K562 (cell line): Measurements from ENCODE around the gene FRAT1. TPM values are rescaled to one million over a fixed set of nuclear protein-coding genes. Genes with fewer than 3 reads are reported as not detected.

Experiments used
- ATAC-seq: fragments of 200-7000 bp; cut with Tn5 transposase; 3 replicates; pipeline ENCODE4 v1.9.1; 2020; ENCODE audit warnings: moderate library complexity
- BruUV-seq: library from RNA; stranded (reverse); fragments of 400-500 nt; replicated peaks from 2 replicates; lab custom pipeline; 2021; lab: Mats Ljungman, UMichigan
- CTCF ChIA-PET: fragments of 300-600 bp; formaldehyde crosslinking; extraction: SDS; loops from one replicate; lab custom pipeline; 2021; ENCODE audit warnings: low intra/inter-chr PET ratio; lab: Yijun Ruan, JAX
- POLR2A ChIA-PET: fragments of 300-600, 350-650 bp; sonication (Branson Sonifier 250); formaldehyde crosslinking; extraction: SDS; loops from one replicate; lab custom pipeline; 2021; ENCODE audit warnings: antibody characterized with exemption, inconsistent platforms; lab: Yijun Ruan, JAX
- DNase-seq, 4 experiments: peaks; one replicate each; pipeline versions ENCODE4 v3.0.0 to v3.0.0-alpha.2; 2011 to 2018; ENCODE audit warnings: low spot score in 3 of 4, mixed read lengths in 3 of 4; ENCODE audit errors: extremely low read depth in 1 of 4
- FAIRE-seq: peaks from 2 replicates; lab custom pipeline; 2011; peaks lifted over from hg19 to GRCh38; lab: Jason Lieb, UNC
- H2AFZ ChIP-seq: 2 replicates; pipeline ENCODE4 v1.6.0; 2011; ENCODE audit warnings: low read depth, low read length, control low read depth, inconsistent platforms
- H3K27ac ChIP-seq: fragments of 200-600 bp; 3 replicates; pipeline ENCODE4 v1.8.0; 2011; ENCODE audit warnings: low read depth, mild to moderate bottlenecking, control low read depth, inconsistent platforms, low read length, moderate library complexity, mixed read lengths; ENCODE audit errors: extremely low read depth
- H3K27me3 ChIP-seq, 2 experiments: fragments of 300-600 bp in 1 of 2; 2 replicates in 1 of 2; 3 replicates in 1 of 2; pipeline versions ENCODE4 v1.6.0 to v1.8.0; 2011; ENCODE audit warnings: inconsistent platforms in 2 of 2, low read length in 2 of 2, mild to moderate bottlenecking in 1 of 2, mixed read lengths in 1 of 2, moderate library complexity in 1 of 2; ENCODE audit not compliant: control insufficient read depth in 2 of 2, insufficient read depth in 2 of 2
- H3K36me3 ChIP-seq: fragments of 300-600 bp; 3 replicates; pipeline ENCODE4 v1.8.0; 2011; ENCODE audit warnings: mild to moderate bottlenecking, low read length, inconsistent platforms; ENCODE audit not compliant: control insufficient read depth, insufficient read depth
- H3K4me1 ChIP-seq, 2 experiments: fragments of 200-600 bp in 1 of 2; replicated peaks in 1 of 2; 2 replicates in 1 of 2; 3 replicates in 1 of 2; pipeline versions ENCODE4 v1.5.1 to v1.8.0; 2011; ENCODE audit warnings: inconsistent platforms in 2 of 2, low read length in 2 of 2, mild to moderate bottlenecking in 1 of 2, mixed read lengths in 1 of 2, moderate library complexity in 1 of 2; ENCODE audit not compliant: control insufficient read depth in 2 of 2, insufficient read depth in 2 of 2
- H3K4me2 ChIP-seq: 2 replicates; pipeline ENCODE4 v1.6.1; 2011; ENCODE audit warnings: low read length, control low read depth, inconsistent platforms, mixed read lengths; ENCODE audit not compliant: insufficient read depth
- H3K4me3 ChIP-seq: fragments of 200-600 bp; sonication (generic), shearing (Covaris generic); 2 replicates; pipeline ENCODE4 v1.5.1; 2016; ENCODE audit warnings: control low read depth, inconsistent platforms
- H3K79me2 ChIP-seq: fragments of 200-600 bp; 3 replicates; pipeline ENCODE4 v1.8.0; 2011; ENCODE audit warnings: low read length, inconsistent platforms; ENCODE audit not compliant: control insufficient read depth, insufficient read depth
- H3K9ac ChIP-seq, 2 experiments: 2 replicates each; pipeline versions ENCODE4 v1.6.0 to v1.6.1; 2011; ENCODE audit warnings: low read depth in 2 of 2, low read length in 2 of 2, control low read depth in 1 of 2, inconsistent platforms in 1 of 2, mild to moderate bottlenecking in 1 of 2, mixed read lengths in 1 of 2; ENCODE audit not compliant: insufficient read depth in 1 of 2
- H3K9me1 ChIP-seq: one replicate; pipeline ENCODE4 v1.6.0; 2011; ENCODE audit warnings: inconsistent platforms, mild to moderate bottlenecking, low read length, moderate library complexity; ENCODE audit not compliant: control insufficient read depth, insufficient read depth
- H3K9me3 ChIP-seq: replicated peaks from 2 replicates; pipeline ENCODE4 v1.5.1; 2011; ENCODE audit warnings: low read depth, low read length, inconsistent platforms; ENCODE audit not compliant: control insufficient read depth, insufficient read depth
- H4K20me1 ChIP-seq: replicated peaks from 2 replicates; pipeline ENCODE4 v1.6.1; 2011; ENCODE audit warnings: low read length, inconsistent platforms, mixed read lengths; ENCODE audit not compliant: control insufficient read depth, insufficient read depth
- CBX1 ChIP-seq: sonication (generic); IDR thresholded peaks from 2 replicates; pipeline ENCODE4 v1.6.1; 2016; ENCODE audit warnings: antibody characterized with exemption, low read depth, mild to moderate bottlenecking
- CEBPG ChIP-seq, 3 experiments: fragments of 200-800 bp in 1 of 3; sonication (Bioruptor generic) in 1 of 3; sonication (generic) in 1 of 3; formaldehyde crosslinking in 1 of 3; IDR thresholded peaks in 2 of 3; conservative IDR thresholded peaks in 1 of 3; 2 replicates each; pipeline versions ENCODE4 v1.6.1 to v1.8.0; 2016 to 2022; ENCODE audit warnings: missing compliant biosample characterization in 2 of 3, missing genetic modification characterization in 2 of 3, mild to moderate bottlenecking in 1 of 3, missing genetic modification reagents in 1 of 3
- JUN ChIP-seq, 2 experiments: sonication (generic) in 1 of 2; formaldehyde crosslinking in 1 of 2; IDR thresholded peaks; 2 replicates each; pipeline versions ENCODE4 v1.6.1 to v1.8.0; 2012 to 2022; ENCODE audit warnings: borderline replicate concordance in 2 of 2, mild to moderate bottlenecking in 2 of 2, improper control_type of control experiment in 1 of 2, low read depth in 1 of 2, low read length in 1 of 2, missing genetic modification reagents in 1 of 2
- LEF1 ChIP-seq: fragments of 450-650 bp; IDR thresholded peaks from 2 replicates; pipeline ENCODE4 v1.6.1; 2016; ENCODE audit warnings: mild to moderate bottlenecking
- NR2F6 ChIP-seq: fragments of 450-650 bp; formaldehyde crosslinking; IDR thresholded peaks from 2 replicates; pipeline ENCODE4 v1.4.0; 2020; ENCODE audit warnings: mild to moderate bottlenecking
- RBBP5 ChIP-seq: fragments of 200-600 bp; sonication (generic); IDR thresholded peaks from 2 replicates; pipeline ENCODE4 v1.6.1; 2012; ENCODE audit warnings: borderline replicate concordance, mild to moderate bottlenecking, low read length, control low read depth, inconsistent platforms; ENCODE audit not compliant: insufficient read depth, poor library complexity, severe bottlenecking
- RFX7 ChIP-seq: fragments of 250-450 bp; sonication (Bioruptor Pico); IDR thresholded peaks from 2 replicates; pipeline ENCODE4 v1.5.1; 2021; ENCODE audit warnings: mild to moderate bottlenecking
- SIRT6 ChIP-seq: IDR thresholded peaks from one replicate; pipeline ENCODE4 v1.6.1; 2012; ENCODE audit warnings: low read depth, mild to moderate bottlenecking, control low read depth, inconsistent platforms, low read length, moderate library complexity
- SLC30A9 ChIP-seq: fragments of 250-450 bp; sonication (Bioruptor Pico); IDR thresholded peaks from 2 replicates; pipeline ENCODE4 v1.8.0; 2022; ENCODE audit warnings: mild to moderate bottlenecking, moderate library complexity
- ZBTB9 ChIP-seq: fragments of 450-650 bp; formaldehyde crosslinking; IDR thresholded peaks from 2 replicates; pipeline ENCODE4 v1.4.0; 2020; ENCODE audit warnings: mild to moderate bottlenecking, moderate library complexity
- ZNF431 ChIP-seq: sonication (generic); formaldehyde crosslinking; IDR thresholded peaks from 2 replicates; pipeline ENCODE4 v1.8.0; 2022; ENCODE audit warnings: mild to moderate bottlenecking, missing genetic modification reagents
- ZNF695 ChIP-seq: fragments of 450-650 bp; formaldehyde crosslinking; IDR thresholded peaks from 2 replicates; pipeline ENCODE4 v1.4.0; 2020; ENCODE audit warnings: mild to moderate bottlenecking, moderate library complexity
- WGBS: fragments of 100-300 bp; shearing (Covaris generic); methylation state at CpG from one replicate; pipeline ENCODE4 v1.1.6; 2016; ENCODE audit warnings: low coverage, mixed read lengths; ENCODE audit not compliant: insufficient coverage; ENCODE audit errors: missing lambda C conversion rate; 5-methylcytosine and 5-hydroxymethylcytosine counted together
- in situ Hi-C: fragments of 300-500 bp; cut with MboI; formaldehyde crosslinking; loops from 4 replicates; pipeline ENCODE4 v1.15.0; 2018; ENCODE audit warnings: inconsistent platforms, mixed read lengths
- intact Hi-C: fragments of 100-400 bp; cut with micrococcal nuclease; formaldehyde crosslinking; loops from 2 replicates; pipeline ENCODE4 v1.14.2; 2022
- polyA plus RNA-seq, 8 experiments: library from polyadenylated mRNA; depleted of rRNA in 4 of 8; stranded (reverse) in 5 of 8; unstranded in 3 of 8; fragments of >200 nt; fragmentation: Nextera tagmentation in 2 of 8; fragmentation: Illumina TruSeq in 1 of 8; extraction: Ambion mirVana in 2 of 8; extraction: Trizol in 1 of 8; gene quantifications; 2 replicates each; pipeline versions ENCODE4 v1.2.1 to v1.2.3, GENCODE V29; 2011 to 2014; ENCODE audit warnings: inconsistent platforms in 1 of 8, missing spikeins in 1 of 8
- total RNA-seq, 7 experiments: library from RNA; depleted of rRNA in 6 of 7; stranded (reverse); fragments of >200 nt in 6 of 7; fragmentation: Illumina TruSeq in 2 of 7; extraction: Trizol in 2 of 7; gene quantifications; 2 replicates each; pipeline versions ENCODE4 v1.2.1 to v1.2.3, GENCODE V29; 2011 to 2021; ENCODE audit warnings: low replicate concordance in 1 of 7
- TF ChIP-seq, protein P1 (sequence below), 2 experiments: fragments of 450-650 bp in 1 of 2; sonication (generic) in 1 of 2; formaldehyde crosslinking; conservative IDR thresholded peaks; 2 replicates each; pipeline versions ENCODE4 v1.4.0 to v1.8.1; 2020 to 2022; ENCODE audit warnings: mild to moderate bottlenecking in 1 of 2, missing genetic modification reagents in 1 of 2
- TF ChIP-seq, protein P2 (sequence below): fragments of 250-450 bp; sonication (Bioruptor Pico); IDR thresholded peaks from 2 replicates; pipeline ENCODE4 v1.5.0; 2021; ENCODE audit warnings: mild to moderate bottlenecking, moderate library complexity
- TF ChIP-seq, protein P3 (sequence below): IDR thresholded peaks from 3 replicates; pipeline ENCODE4 v1.6.1; 2011; ENCODE audit warnings: borderline replicate concordance, mild to moderate bottlenecking; ENCODE audit not compliant: insufficient read length, insufficient read depth

Gene FRAT1
- total and polyA plus RNA-seq, 9 of the 15 experiments (the other 6 are each of a cell fraction or from before 2014, with no cell fraction given), result 0.11 to 4.6 (median 1.4) TPM

DNA sequence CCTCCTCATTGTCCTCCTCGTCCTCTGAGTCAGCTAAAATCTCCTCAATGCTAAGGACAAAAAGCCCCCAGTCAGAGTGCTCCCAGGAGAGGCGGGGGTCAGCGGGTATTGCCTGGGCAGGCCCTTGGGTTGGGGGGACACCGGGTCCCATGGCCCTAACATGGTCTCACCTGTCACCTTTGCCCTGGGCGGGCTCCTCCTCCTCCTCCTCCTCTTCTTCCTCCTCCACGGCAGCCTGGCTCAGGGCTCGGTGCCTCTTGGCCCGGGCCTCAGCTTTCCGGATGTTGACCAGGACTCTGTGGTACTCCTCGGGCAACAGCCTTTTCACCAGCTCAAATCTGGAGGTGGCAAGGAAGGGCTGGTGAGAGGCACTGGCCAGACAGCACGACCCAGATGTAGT, 47.5 kb downstream of the FRAT1 start:
- Histone ChIP-seq H3K9me3 (no peaks in the 10 kb centered on the region), H2AFZ (no peak overlapping the region), H3K27me3 (no peaks in the 10 kb centered on the region), H3K36me3 (peaks cover 79% of the 10 kb centered on the region; the same call in 2 of the 3 replicates), H3K79me2 (no peaks in the 10 kb centered on the region), H3K9me1 (no peaks in the 10 kb centered on the region), H3K4me2 (no peak overlapping the region), H3K4me1 (no peaks in the 10 kb centered on the region; a peak in 1 of 5 replicates), H3K27ac (no peak overlapping the region), H4K20me1 (no peaks in the 10 kb centered on the region), H3K4me3 (no peak overlapping the region), H3K9ac (no peak overlapping the region)
- in situ Hi-C loops, result no loop called here
- POLR2A ChIA-PET, result no interaction called here
- ATAC-seq (no peak), DNase-seq (no peak), FAIRE-seq (no peak)
- no TSS peak for BruUV-seq
- WGBS, result 98% methylated on average over 5 of the region's 11 CpGs
- intact Hi-C loops, result no loop called here
- CTCF ChIA-PET, result no interaction called here
- TF ChIP-seq RBBP5 (no peak), SIRT6 (no peak), RFX7 (CRISPR knock-in tag) (no peak), LEF1 (no peak), NR2F6 (CRISPR knock-in tag) (no peak), JUN (IDR thresholded peaks at IDR 0.05; ENCODE audit: borderline replicate concordance, low read depth, low read length) (no peak), JUN (CRISPR knock-in tag; IDR thresholded peaks at IDR 0.05; ENCODE audit: borderline replicate concordance) (no peak), ZNF695 (CRISPR knock-in tag) (no peak), ZBTB9 (CRISPR knock-in tag) (no peak), CBX1 (no peak), SLC30A9 (CRISPR knock-in tag) (no peak), ZNF431 (CRISPR knock-in tag) (no peak), CEBPG (CRISPR knock-in tag; IDR thresholded peaks at IDR 0.05) (no peak), CEBPG (tag; conservative IDR thresholded peaks at IDR 0.05 in 1 of 2, IDR thresholded peaks at IDR 0.05 in 1 of 2) (no peak)
- TF ChIP-seq, protein P1, sequence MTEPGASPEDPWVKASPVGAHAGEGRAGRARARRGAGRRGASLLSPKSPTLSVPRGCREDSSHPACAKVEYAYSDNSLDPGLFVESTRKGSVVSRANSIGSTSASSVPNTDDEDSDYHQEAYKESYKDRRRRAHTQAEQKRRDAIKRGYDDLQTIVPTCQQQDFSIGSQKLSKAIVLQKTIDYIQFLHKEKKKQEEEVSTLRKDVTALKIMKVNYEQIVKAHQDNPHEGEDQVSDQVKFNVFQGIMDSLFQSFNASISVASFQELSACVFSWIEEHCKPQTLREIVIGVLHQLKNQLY (CRISPR knock-in tag; conservative IDR thresholded peaks at IDR 0.05), result no peak
- TF ChIP-seq, protein P2, sequence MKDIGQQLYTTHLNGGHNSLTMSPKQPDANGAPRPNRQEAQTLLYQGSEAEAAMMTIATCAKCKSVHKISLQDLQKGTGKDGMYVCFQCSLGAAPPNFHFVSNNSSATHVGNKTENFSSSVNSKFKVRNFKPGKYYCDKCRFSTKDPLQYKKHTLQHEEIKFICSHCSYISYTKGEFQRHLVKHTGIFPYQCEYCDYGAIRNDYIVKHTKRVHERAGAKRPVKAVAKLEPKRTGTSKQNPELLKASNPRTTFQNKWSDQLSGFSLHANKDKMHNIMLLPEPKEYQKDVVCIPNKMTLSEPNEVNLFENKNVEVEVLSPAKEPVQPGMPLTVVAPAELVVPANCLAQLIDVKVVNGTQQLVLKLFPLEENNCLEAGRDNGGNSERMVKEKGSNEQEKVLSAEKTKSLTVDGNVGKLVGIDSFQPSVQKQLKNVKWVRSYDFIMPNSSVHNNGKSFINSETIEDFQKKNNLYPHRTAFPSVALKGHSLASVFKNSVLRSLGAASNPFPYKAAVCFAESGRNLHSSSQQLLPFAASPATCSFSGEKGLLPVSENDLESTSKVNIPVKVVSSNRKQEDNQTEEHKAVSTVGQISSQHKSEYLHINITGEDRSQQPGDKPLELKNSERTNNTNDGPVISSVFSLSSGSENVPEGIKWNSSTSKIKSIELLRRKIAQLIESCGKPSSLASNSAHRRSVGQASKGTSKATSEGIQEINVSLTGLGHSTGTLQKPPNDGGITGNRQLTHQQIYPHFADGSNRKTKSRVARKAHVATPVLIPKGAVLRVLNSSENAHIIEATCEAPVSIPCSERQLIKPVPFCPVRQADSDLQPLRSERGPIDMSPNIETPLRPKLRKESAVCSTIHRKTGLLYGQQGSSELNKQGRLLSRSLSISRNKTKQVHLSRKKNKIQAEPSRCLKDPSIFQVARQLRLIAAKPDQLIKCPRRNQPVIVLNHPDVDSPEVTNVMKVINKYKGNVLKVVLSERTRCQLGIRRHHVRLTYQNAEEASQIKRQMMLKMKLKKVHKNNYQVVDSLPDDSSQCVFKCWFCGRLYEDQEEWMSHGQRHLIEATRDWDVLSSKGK (CRISPR knock-in tag), result no peak
- TF ChIP-seq, protein P3, sequence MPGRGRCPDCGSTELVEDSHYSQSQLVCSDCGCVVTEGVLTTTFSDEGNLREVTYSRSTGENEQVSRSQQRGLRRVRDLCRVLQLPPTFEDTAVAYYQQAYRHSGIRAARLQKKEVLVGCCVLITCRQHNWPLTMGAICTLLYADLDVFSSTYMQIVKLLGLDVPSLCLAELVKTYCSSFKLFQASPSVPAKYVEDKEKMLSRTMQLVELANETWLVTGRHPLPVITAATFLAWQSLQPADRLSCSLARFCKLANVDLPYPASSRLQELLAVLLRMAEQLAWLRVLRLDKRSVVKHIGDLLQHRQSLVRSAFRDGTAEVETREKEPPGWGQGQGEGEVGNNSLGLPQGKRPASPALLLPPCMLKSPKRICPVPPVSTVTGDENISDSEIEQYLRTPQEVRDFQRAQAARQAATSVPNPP, result no peak
